GM12872 (cell line): ENCODE data around the gene UNCX.

Source experiments
- CTCF ChIP-seq: IDR thresholded peaks from 3 replicates; pipeline ENCODE4 v1.5.1; 2011; ENCODE audit warnings: low read depth, mild to moderate bottlenecking, low read length, moderate library complexity; ENCODE audit not compliant: insufficient read depth

UNCX gene

GRCh38 chr7:1279041-1279440 is 46.4 kb downstream of the UNCX start:
- TF ChIP-seq CTCF = no peak

GRCh38 chr7:1281068-1281467 is 48.4 kb downstream of the UNCX start:
- TF ChIP-seq CTCF = no peak

DNA sequence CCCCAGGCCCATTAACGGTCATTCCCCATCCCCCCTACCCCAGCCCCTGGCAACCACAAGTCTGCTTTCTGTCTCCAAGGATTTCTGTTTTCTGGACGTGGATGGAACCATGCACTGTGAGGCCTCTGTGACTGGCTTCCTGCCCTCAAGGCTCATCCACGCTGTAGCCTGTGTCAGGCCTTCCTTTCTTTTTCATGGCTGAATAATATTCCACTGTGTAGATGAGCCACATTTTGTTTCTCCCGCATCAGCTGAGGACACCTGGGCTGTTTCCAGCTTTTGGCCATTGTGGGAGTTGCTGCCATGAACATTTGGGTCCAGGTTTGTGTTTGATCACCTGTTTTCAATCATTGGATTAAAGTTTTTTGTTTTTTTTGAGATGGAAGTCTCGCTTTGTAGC is 50.0 kb downstream of the UNCX start:
- TF ChIP-seq CTCF = no peak

- no peak for TF ChIP-seq CTCF
Observed at GRCh38 chr7:1283337-1283736, 50.7 kb downstream of the UNCX start.

DNA sequence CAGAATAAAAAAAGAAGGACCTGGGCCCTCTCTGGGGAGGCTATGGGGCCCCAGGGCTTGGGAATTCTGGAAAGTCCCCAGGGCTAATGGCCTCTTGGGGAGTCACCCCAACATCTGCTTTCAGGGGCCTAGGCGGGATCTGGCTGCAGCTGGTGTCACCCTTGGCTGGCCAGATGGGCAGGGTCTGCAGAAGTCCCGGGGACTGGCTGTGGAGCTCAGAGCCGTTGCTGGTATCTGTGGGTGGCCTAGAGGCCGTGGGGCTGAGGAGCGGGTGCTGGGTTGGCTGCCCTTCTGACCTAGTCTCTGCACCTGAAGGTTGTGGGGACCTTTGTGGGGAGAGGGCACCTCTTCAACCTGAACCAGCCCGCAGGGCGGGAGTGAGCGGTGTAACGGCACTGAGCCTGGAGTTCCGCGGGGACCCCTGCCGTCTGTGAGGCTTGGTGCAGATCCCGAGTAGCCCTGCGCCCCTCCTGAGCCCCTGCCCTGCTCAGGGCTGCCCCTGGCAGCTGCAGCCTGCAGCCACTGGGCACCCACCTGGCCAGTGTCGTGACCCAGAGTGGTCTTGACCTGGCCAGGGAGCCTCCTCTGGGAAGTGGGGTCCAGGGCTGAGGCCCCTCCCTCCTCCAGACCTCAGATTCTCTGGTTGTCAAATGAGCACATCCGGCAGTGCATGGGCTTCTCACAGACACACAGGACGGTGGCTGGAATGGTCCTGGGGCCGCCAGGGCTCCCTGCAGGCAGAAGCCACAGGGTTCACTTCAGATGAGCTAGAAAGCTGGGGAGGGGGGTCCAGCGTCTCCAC is 51.5 kb downstream of the UNCX start:
- no peak for TF ChIP-seq CTCF

GRCh38 chr7:1284743-1285458 is 52.2 kb downstream of the UNCX start:
- TF ChIP-seq CTCF = no peak

- TF ChIP-seq CTCF = no peak
Observed at GRCh38 chr7:1285556-1286301, 53.1 kb downstream of the UNCX start.
